Measurements from ENCODE around the gene RIC3.

RIC3 gene

GRCh38 chr11:8086571-8086970 is 82.3 kb downstream of the RIC3 start:
- DNase-seq (ENCODE audit: low read depth) = no peak

- DNase-seq (ENCODE audit: low read depth) = no peak
These were observed 82.8 kb downstream of the RIC3 start for GRCh38 chr11:8086001-8086479.

- no peak for DNase-seq (ENCODE audit: low read depth)
These were observed 83.7 kb downstream of the RIC3 start for GRCh38 chr11:8085011-8085645.

- no peak for DNase-seq (ENCODE audit: low read depth)
These were observed 84.5 kb downstream of the RIC3 start for GRCh38 chr11:8084352-8084751.

GRCh38 chr11:8083871-8084281 is 84.9 kb downstream of the RIC3 start:
- no peak for DNase-seq (ENCODE audit: low read depth)

- DNase-seq (ENCODE audit: low read depth) = no peak
These were observed 85.8 kb downstream of the RIC3 start for GRCh38 chr11:8083088-8083395.

GRCh38 chr11:8082391-8083087 is 86.3 kb downstream of the RIC3 start:
- no peak for DNase-seq (ENCODE audit: low read depth)

GRCh38 chr11:8081591-8082250 is 87.1 kb downstream of the RIC3 start:
- no peak for DNase-seq (ENCODE audit: low read depth)

- no peak for DNase-seq (ENCODE audit: low read depth)
These were observed 87.9 kb downstream of the RIC3 start, which contains the start of gene TUB for GRCh38 chr11:8080674-8081590. Gene TUB, plus strand, starts transcription at chr11:8081211. Its CDS starts 300 bp downstream, at chr11:8081511.

GRCh38 chr11:8080069-8080670 is 88.7 kb downstream of the RIC3 start:
- DNase-seq (ENCODE audit: low read depth) = no peak

- DNase-seq (ENCODE audit: low read depth) = no peak
These were observed 89.6 kb downstream of the RIC3 start for GRCh38 chr11:8079111-8079675.

GRCh38 chr11:8075119-8075726 is 93.6 kb downstream of the RIC3 start:
- DNase-seq (ENCODE audit: low read depth) = no peak

- DNase-seq (ENCODE audit: low read depth) = no peak
These were observed 96.9 kb downstream of the RIC3 start for GRCh38 chr11:8071616-8072581.

- no peak for DNase-seq (ENCODE audit: low read depth)
These were observed 98.3 kb downstream of the RIC3 start for GRCh38 chr11:8070417-8071115.

- no peak for DNase-seq (ENCODE audit: low read depth)
These were observed 99.1 kb downstream of the RIC3 start for GRCh38 chr11:8069771-8070170.

- no peak for DNase-seq (ENCODE audit: low read depth)
These were observed 100.1 kb downstream of the RIC3 start for GRCh38 chr11:8068605-8069221.

- DNase-seq (ENCODE audit: low read depth) = no peak
These were observed 100.8 kb downstream of the RIC3 start for GRCh38 chr11:8067929-8068575.

GRCh38 chr11:8067567-8067928 is 101.3 kb downstream of the RIC3 start:
- DNase-seq (ENCODE audit: low read depth) = no peak

All from stimulated activated CD8-positive, alpha-beta memory T cell treated with anti-CD3 and anti-CD28 coated beads, Interleukin-7, amount 100 ng/mL, for 24 hours (primary cell).